Tibial nerve (tissue), 4 donors: ENCODE data around the gene WWC2. TPM values are rescaled to one million over a fixed set of nuclear protein-coding genes. Genes with fewer than 3 reads are reported as not detected.
"Not testable (repeated sequence)": the region's sequence is repeated elsewhere in the genome, so short reads cannot be mapped to it uniquely, and the experiment has no call there.

Experiments
- DNase-seq, 2 donors: peaks; one replicate each; pipeline ENCODE4 v3.0.0-alpha.2; 2019; ENCODE audit warnings: low spot score in 2 of 2
- H3K27ac ChIP-seq, 4 donors: fragments of 200-600 bp; sonication (generic) in 3 of 4; one replicate each; pipeline ENCODE4 v1.5.1; 2017 to 2019; ENCODE audit warnings: mild to moderate bottlenecking in 1 of 4
- H3K27me3 ChIP-seq, 2 donors: fragments of 200-600 bp; sonication (generic) in 1 of 2; one replicate each; pipeline versions ENCODE4 v1.5.1 to v1.6.0; 2017 to 2019
- H3K36me3 ChIP-seq, 3 donors: fragments of 200-600 bp; sonication (generic); one replicate each; pipeline ENCODE4 v1.5.1; 2018 to 2019
- H3K4me1 ChIP-seq, 4 donors: fragments of 200-600 bp; sonication (generic) in 3 of 4; one replicate each; pipeline ENCODE4 v1.5.1; 2017 to 2019
- H3K4me3 ChIP-seq, 4 donors: fragments of 200-600 bp; sonication (generic) in 3 of 4; one replicate each; pipeline ENCODE4 v1.5.1; 2017 to 2019; ENCODE audit warnings: mild to moderate bottlenecking in 1 of 4, moderate library complexity in 1 of 4
- H3K9me3 ChIP-seq, 4 donors: fragments of 200-600 bp; sonication (generic) in 3 of 4; one replicate each; pipeline ENCODE4 v1.5.1; 2017 to 2019
- EP300 ChIP-seq, 2 donors: sonication (generic); formaldehyde crosslinking; IDR thresholded peaks; one replicate each; pipeline ENCODE4 v1.6.1; 2017; ENCODE audit warnings: antibody characterized with exemption in 2 of 2, mild to moderate bottlenecking in 1 of 2
- POLR2A ChIP-seq, 2 donors: fragments of 450-650 bp; IDR thresholded peaks; one replicate each; pipeline ENCODE4 v1.6.1; 2017; ENCODE audit warnings: antibody characterized with exemption in 2 of 2, mild to moderate bottlenecking in 2 of 2, moderate library complexity in 2 of 2
- WGBS, 2 donors: methylation state at CpG; one replicate each; pipeline ENCODE4 v1.1.5; 2018; 5-methylcytosine and 5-hydroxymethylcytosine counted together
- total RNA-seq, 4 donors: library from RNA; depleted of rRNA; stranded (reverse); fragments of >200 nt; gene quantifications; one replicate each; pipeline ENCODE4 v1.1.0, GENCODE V29; 2016
- TF ChIP-seq, protein P1 (sequence below), 5 experiments: fragments of 200-600 bp in 3 of 5; fragments of 450-650 bp in 2 of 5; sonication (generic) in 3 of 5; IDR thresholded peaks; one replicate each; pipeline ENCODE4 v1.5.1; 2016 to 2019; ENCODE audit warnings: antibody characterized with exemption in 5 of 5, mild to moderate bottlenecking in 3 of 5, moderate library complexity in 2 of 5

The WWC2 gene
- total RNA-seq, 4 donors from 2014 or later = 38.2 to 60.9 (median 42.9) TPM

DNA sequence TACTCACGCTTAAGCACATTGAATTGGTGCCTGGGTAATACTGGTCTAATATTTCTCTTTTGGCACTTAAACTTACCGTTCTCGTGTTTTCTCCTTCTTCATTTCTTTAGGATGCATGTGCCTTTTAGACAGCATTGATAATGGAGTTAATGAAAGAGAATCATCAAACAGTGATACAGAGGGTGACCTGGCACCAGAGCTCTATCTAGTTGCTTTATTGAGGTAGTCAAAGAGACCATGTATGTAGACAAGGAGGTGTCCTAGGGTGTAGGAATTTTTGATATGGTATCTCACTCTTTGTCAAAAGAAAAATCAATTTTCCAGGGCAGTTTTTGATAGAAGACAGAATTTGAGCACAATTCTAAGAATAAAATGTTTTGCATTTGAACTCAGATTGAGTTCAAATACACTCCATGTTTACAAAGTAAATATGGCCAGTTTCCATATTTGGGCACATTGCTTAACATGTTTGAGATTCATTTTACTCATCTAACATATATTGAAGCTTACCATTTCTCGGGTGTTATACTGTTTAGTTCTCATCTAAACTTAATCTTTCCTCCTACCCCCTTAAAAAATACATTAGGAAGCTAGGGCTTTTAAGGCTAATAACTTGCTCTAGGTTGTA is 92.0 kb downstream of the WWC2 start:
- Histone ChIP-seq H3K27ac (no peak overlapping the region), H3K27me3 (no peaks in the 10 kb centered on the region), H3K9me3 (no peaks in the 10 kb centered on the region), H3K36me3 (peaks cover 0 to 7% (median 0%) of the 10 kb centered on the region in 3 donors), H3K4me1 (peaks cover 0 to 10% (median 0%) of the 10 kb centered on the region in 4 donors), H3K4me3 (no peak overlapping the region)
- TF ChIP-seq EP300 (IDR thresholded peaks at IDR 0.05) (no peak), POLR2A (IDR thresholded peaks at IDR 0.05) (no peak)
- TF ChIP-seq, protein P1, sequence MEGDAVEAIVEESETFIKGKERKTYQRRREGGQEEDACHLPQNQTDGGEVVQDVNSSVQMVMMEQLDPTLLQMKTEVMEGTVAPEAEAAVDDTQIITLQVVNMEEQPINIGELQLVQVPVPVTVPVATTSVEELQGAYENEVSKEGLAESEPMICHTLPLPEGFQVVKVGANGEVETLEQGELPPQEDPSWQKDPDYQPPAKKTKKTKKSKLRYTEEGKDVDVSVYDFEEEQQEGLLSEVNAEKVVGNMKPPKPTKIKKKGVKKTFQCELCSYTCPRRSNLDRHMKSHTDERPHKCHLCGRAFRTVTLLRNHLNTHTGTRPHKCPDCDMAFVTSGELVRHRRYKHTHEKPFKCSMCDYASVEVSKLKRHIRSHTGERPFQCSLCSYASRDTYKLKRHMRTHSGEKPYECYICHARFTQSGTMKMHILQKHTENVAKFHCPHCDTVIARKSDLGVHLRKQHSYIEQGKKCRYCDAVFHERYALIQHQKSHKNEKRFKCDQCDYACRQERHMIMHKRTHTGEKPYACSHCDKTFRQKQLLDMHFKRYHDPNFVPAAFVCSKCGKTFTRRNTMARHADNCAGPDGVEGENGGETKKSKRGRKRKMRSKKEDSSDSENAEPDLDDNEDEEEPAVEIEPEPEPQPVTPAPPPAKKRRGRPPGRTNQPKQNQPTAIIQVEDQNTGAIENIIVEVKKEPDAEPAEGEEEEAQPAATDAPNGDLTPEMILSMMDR (IDR thresholded peaks at IDR 0.05) = no peak
- WGBS, 2 donors = 81 to 92% methylated on average over 4 of the region's 4 CpGs
- no peak for DNase-seq

DNA sequence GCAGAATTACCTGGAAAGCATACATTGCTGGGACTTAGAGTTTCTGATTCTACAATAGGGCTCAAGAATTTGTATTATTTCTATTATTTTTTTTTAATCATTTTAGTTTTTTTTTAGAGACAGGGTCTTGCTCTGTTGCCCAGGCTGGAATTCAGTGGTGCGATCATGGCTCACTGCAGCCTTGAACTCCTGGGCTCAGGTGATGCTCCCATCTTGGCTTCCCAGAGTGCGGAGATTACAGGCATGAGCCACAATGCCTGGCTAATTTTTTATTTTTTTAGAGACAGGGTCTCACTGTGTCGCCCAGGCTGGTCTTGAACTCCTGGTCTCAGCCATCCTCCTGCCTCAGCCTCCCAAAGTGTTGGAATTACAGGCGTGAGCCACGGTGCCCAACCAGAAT is 92.6 kb downstream of the WWC2 start:
- TF ChIP-seq POLR2A (IDR thresholded peaks at IDR 0.05) (no peak), EP300 (IDR thresholded peaks at IDR 0.05) (no peak)
- TF ChIP-seq, protein P1 (IDR thresholded peaks at IDR 0.05) = no peak
- peaks cover 0 to 14% (median 0%) of the 10 kb centered on the region in 3 donors for H3K36me3 ChIP-seq
- H3K27ac ChIP-seq = no peak overlapping the region
- WGBS, 2 donors = 93 to 95% methylated on average over 5 of the region's 5 CpGs
- peaks cover 0 to 10% (median 0%) of the 10 kb centered on the region in 4 donors for H3K4me1 ChIP-seq
- no peak for DNase-seq
- H3K27me3 ChIP-seq = no peaks in the 10 kb centered on the region
- H3K9me3 ChIP-seq = no peaks in the 10 kb centered on the region
- no peak overlapping the region for H3K4me3 ChIP-seq

DNA sequence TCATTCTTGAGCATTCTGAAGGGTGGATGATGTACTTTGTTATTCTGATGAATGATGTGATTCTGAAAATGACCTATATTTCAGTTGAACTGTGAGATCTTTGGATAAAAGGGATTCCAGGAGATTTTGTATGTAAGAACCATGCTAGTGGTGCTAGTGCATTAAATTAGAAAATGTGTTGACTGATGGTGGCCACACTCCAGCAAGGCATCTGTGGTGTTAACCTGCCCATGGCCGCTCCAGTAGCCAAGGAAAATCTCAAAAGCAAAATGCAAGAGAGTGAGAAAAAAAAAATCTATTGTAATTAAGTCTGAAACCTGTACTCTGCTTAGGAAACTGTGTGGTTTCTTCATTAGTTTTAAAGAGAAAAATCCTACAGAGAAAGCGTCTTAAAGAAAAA is 93.5 kb downstream of the WWC2 start:
- no peak overlapping the region for H3K27ac ChIP-seq
- peaks cover 0 to 10% (median 0%) of the 10 kb centered on the region in 4 donors for H3K4me1 ChIP-seq
- no peak for TF ChIP-seq POLR2A (IDR thresholded peaks at IDR 0.05)
- TF ChIP-seq, protein P1 (IDR thresholded peaks at IDR 0.05) = no peak
- no peak for TF ChIP-seq EP300 (IDR thresholded peaks at IDR 0.05)
- H3K36me3 ChIP-seq = peaks cover 0 to 14% (median 0%) of the 10 kb centered on the region in 3 donors
- H3K4me3 ChIP-seq = no peak overlapping the region
- H3K9me3 ChIP-seq = no peaks in the 10 kb centered on the region
- no peaks in the 10 kb centered on the region for H3K27me3 ChIP-seq
- 95% methylated on average over 2 of the region's 2 CpGs for WGBS, 2 donors
- no peak for DNase-seq

DNA sequence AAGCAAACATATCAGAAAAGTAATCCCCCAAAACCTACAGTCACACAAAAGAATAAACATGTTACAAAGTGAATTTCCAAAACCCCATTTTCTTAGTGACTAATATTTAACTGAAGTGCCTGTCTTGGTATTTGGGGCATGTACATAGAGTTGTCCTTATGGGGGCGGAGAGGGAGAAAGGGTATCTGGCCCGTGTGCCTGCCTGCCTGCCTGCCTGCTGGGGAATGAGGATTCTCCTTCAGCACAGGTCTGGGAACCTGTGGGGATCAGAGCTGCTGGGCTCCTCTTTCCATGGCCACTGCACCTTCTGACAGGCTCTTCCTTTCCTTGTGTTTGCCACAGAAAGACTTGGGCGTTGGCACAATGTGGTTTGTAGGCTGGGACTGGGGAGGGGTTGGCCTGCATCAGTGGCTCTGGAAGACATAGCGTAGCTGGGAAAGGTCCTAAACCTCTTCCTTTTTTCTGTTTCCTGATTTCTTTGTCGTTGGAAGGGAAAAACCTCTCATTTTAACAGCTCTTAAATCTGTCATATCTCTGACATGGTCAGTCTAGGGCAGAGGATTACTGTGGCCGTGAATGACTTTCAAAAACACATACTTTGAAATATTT is 94.8 kb downstream of the WWC2 start:
- peaks cover 0 to 14% (median 0%) of the 10 kb centered on the region in 3 donors for H3K36me3 ChIP-seq
- H3K4me3 ChIP-seq, H3K27me3 ChIP-seq, H3K27ac ChIP-seq, DNase-seq, H3K9me3 ChIP-seq, H3K4me1 ChIP-seq: not testable (repeated sequence)
- WGBS, 2 donors = 72 to 77% methylated on average over 6 of the region's 6 CpGs

DNA sequence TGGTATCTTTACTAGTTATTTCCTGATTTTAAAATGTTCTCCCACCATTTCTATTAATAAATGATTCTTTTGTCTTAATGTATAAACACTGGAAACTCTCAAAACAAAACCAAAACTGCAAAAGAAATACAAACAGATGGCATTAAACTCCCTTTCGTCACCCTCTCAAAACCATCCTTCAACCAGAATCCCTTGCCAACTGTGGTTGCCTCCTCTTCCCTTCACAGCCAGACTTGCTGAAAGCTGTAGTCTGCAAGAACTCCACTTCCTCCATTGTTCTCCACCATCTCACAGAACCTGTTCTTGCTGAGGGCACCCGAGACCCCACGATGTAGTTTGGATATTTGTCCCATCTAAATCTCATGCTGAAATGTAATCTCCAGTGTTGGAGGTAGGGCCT is 96.5 kb downstream of the WWC2 start:
- Histone ChIP-seq H3K4me1 (peaks cover 0 to 7% (median 0%) of the 10 kb centered on the region in 4 donors), H3K9me3 (no peaks in the 10 kb centered on the region), H3K27me3 (no peaks in the 10 kb centered on the region), H3K27ac (no peak overlapping the region), H3K4me3 (no peak overlapping the region), H3K36me3 (peaks cover 0 to 17% (median 0%) of the 10 kb centered on the region in 3 donors)
- 85 to 86% methylated on average over 3 of the region's 3 CpGs for WGBS, 2 donors
- DNase-seq = no peak
- TF ChIP-seq POLR2A (IDR thresholded peaks at IDR 0.05) = no peak
- TF ChIP-seq EP300 (IDR thresholded peaks at IDR 0.05) = no peak
- TF ChIP-seq, protein P1 (IDR thresholded peaks at IDR 0.05) = no peak
